ENCODE results near the gene THSD4.

DNA sequence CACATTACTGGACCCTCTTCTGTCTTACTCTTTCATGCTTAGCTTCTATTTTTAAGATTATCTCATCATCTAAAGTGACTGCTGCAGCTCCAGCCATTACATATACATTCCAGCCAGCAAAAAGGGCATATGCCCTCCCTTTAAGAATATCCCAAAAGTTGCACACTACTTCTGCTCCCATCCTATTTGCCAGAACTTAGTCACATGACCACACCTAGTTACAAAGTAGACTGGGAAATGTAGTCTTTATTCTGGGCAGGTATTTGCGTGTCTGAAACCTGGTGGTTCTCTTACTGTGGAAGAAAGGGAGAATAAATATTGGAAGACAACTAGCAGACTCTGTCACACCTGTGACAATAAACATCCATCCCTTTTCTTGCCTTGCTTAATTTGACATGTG lies 353.4 kb downstream of the THSD4 start:
- TF ChIP-seq, protein P1, sequence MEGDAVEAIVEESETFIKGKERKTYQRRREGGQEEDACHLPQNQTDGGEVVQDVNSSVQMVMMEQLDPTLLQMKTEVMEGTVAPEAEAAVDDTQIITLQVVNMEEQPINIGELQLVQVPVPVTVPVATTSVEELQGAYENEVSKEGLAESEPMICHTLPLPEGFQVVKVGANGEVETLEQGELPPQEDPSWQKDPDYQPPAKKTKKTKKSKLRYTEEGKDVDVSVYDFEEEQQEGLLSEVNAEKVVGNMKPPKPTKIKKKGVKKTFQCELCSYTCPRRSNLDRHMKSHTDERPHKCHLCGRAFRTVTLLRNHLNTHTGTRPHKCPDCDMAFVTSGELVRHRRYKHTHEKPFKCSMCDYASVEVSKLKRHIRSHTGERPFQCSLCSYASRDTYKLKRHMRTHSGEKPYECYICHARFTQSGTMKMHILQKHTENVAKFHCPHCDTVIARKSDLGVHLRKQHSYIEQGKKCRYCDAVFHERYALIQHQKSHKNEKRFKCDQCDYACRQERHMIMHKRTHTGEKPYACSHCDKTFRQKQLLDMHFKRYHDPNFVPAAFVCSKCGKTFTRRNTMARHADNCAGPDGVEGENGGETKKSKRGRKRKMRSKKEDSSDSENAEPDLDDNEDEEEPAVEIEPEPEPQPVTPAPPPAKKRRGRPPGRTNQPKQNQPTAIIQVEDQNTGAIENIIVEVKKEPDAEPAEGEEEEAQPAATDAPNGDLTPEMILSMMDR (IDR thresholded peaks at IDR 0.05; ENCODE audit: insufficient read depth, low read length), result no peak
- TF ChIP-seq POLR2AphosphoS5 (IDR thresholded peaks at IDR 0.05; ENCODE audit: low read depth) (no peak), GABPA (IDR thresholded peaks at IDR 0.05; ENCODE audit: low read depth) (no peak)
- TF ChIP-seq, protein P2, sequence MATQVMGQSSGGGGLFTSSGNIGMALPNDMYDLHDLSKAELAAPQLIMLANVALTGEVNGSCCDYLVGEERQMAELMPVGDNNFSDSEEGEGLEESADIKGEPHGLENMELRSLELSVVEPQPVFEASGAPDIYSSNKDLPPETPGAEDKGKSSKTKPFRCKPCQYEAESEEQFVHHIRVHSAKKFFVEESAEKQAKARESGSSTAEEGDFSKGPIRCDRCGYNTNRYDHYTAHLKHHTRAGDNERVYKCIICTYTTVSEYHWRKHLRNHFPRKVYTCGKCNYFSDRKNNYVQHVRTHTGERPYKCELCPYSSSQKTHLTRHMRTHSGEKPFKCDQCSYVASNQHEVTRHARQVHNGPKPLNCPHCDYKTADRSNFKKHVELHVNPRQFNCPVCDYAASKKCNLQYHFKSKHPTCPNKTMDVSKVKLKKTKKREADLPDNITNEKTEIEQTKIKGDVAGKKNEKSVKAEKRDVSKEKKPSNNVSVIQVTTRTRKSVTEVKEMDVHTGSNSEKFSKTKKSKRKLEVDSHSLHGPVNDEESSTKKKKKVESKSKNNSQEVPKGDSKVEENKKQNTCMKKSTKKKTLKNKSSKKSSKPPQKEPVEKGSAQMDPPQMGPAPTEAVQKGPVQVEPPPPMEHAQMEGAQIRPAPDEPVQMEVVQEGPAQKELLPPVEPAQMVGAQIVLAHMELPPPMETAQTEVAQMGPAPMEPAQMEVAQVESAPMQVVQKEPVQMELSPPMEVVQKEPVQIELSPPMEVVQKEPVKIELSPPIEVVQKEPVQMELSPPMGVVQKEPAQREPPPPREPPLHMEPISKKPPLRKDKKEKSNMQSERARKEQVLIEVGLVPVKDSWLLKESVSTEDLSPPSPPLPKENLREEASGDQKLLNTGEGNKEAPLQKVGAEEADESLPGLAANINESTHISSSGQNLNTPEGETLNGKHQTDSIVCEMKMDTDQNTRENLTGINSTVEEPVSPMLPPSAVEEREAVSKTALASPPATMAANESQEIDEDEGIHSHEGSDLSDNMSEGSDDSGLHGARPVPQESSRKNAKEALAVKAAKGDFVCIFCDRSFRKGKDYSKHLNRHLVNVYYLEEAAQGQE (IDR thresholded peaks at IDR 0.05; ENCODE audit: insufficient replicate concordance, low read depth), result no peak

Measured in HL-60 (cell line).